Activated CD4-positive, alpha-beta T cell treated with anti-CD3 and anti-CD28 coated beads, Interleukin-2, amount 10 ng/mL, durations not matched to agents 7 days and 5 days (primary cell): ENCODE data around the gene COX19. TPM values are rescaled to one million over a fixed set of nuclear protein-coding genes. Genes with fewer than 3 reads are reported as not detected.

ENCODE experiments used
- CTCF ChIA-PET: fragments of 350-600 bp; sonication (Branson Sonifier 250); formaldehyde crosslinking; loops from one replicate; lab custom pipeline; 2021; ENCODE audit warnings: antibody characterized with exemption; lab: Charles Lee
- POLR2A ChIA-PET: fragments of 350-600 bp; sonication (Branson Sonifier 250); formaldehyde crosslinking; loops from one replicate; lab custom pipeline; 2021; ENCODE audit warnings: antibody characterized with exemption; lab: Charles Lee
- DNase-seq: peaks from one replicate; pipeline ENCODE4 v3.0.0-alpha.2; 2020
- H3K27ac Mint-ChIP-seq: one replicate; pipeline ENCODE4 v1.8.0; 2021; ENCODE audit warnings: mild to moderate bottlenecking, moderate library complexity, mixed read lengths
- H3K27me3 Mint-ChIP-seq: one replicate; pipeline ENCODE4 v1.8.0; 2021; ENCODE audit warnings: mixed read lengths
- H3K36me3 Mint-ChIP-seq: one replicate; pipeline ENCODE4 v1.8.0; 2021; ENCODE audit warnings: low read depth, mixed read lengths
- H3K4me1 Mint-ChIP-seq: one replicate; pipeline ENCODE4 v1.8.0; 2021; ENCODE audit warnings: mixed read lengths
- H3K4me3 Mint-ChIP-seq: one replicate; pipeline ENCODE4 v1.8.0; 2021; ENCODE audit warnings: mild to moderate bottlenecking, moderate library complexity, mixed read lengths
- H3K9me3 Mint-ChIP-seq: one replicate; pipeline ENCODE4 v1.8.0; 2021; ENCODE audit warnings: mixed read lengths
- microRNA-seq: library from miRNA; unstranded; fragments of <30 nt; microRNA quantifications from one replicate; pipeline ENCODE4 v1.2.0, GENCODE V29; 2021; ENCODE audit warnings: borderline microRNAs expressed, borderline replicate concordance
- total RNA-seq, 2 experiments: library from RNA; stranded (reverse); gene quantifications; one replicate each; pipeline ENCODE4 v1.2.3, GENCODE V29; 2021

The COX19 gene
- total RNA-seq, 2 experiments from 2014 or later, result 18.2 to 20.1 TPM

GRCh38 chr7:916291-916941 lies 58.9 kb downstream of the COX19 start:
- H3K27me3 Mint-ChIP-seq, result no peaks in the 10 kb centered on the region
- H3K36me3 Mint-ChIP-seq, result no peaks in the 10 kb centered on the region
- no peak overlapping the region for H3K4me3 Mint-ChIP-seq
- H3K9me3 Mint-ChIP-seq, result no peaks in the 10 kb centered on the region
- no peak for DNase-seq
- POLR2A ChIA-PET, result no interaction called here
- CTCF ChIA-PET, result interaction anchor here (2.3 kb wide), 1 partner anchor 8 kb away, joined by 8 read pairs; no protein-coding TSS in a partner anchor
- peaks cover 11% of the 10 kb centered on the region for H3K4me1 Mint-ChIP-seq
- H3K27ac Mint-ChIP-seq, result no peak overlapping the region

Small RNA genes within 50 kb of the gene (microRNA-seq; reads per million reads assigned to microRNA genes)
- gene MIR339, result 744 reads per million, percentile 83 among the genes with 10 or more reads in this experiment

Other genes with a start within 250 kb of the COX19 start
- gene DNAAF5, start 248.8 kb downstream of the COX19 start, total RNA-seq, result 10 to 100 TPM; 21.0 to 23.8 TPM
- 10 to 100 TPM; 29.8 to 32.5 TPM for gene PRKAR1B, start 248.3 kb downstream of the COX19 start, total RNA-seq
- gene SUN1, start 143.1 kb downstream of the COX19 start, total RNA-seq, result 10 to 100 TPM; 76.8 to 78.5 TPM
- gene GET4, start 99.0 kb downstream of the COX19 start, total RNA-seq, result 10 to 100 TPM; 32.1 to 36.3 TPM
- gene ADAP1, start 20.9 kb downstream of the COX19 start, total RNA-seq, result 10 to 100 TPM; 12.4 to 13.5 TPM
- not detected for gene CYP2W1, start 7.6 kb upstream of the COX19 start, total RNA-seq
- gene GPR146, start 69.0 kb upstream of the COX19 start, total RNA-seq, result 10 to 100 TPM; 13.3 to 13.8 TPM
- under 1 TPM in 1 of 2 experiments, not detected in 1; 0.08 TPM for gene GPER1, start 112.6 kb upstream of the COX19 start, total RNA-seq
- gene ZFAND2A, start 184.6 kb upstream of the COX19 start, total RNA-seq, result 10 to 100 TPM; 23.3 to 24.0 TPM